Activated CD4-positive, CD25-positive, alpha-beta regulatory T cell treated with anti-CD3 and anti-CD28 coated beads, Interleukin-2, amount 50 U/mL, for 24 hours (primary cell): ENCODE data around the gene TAF6.

ENCODE experiments used
- ATAC-seq, 2 donors: fragments of 150-1000 bp; cut with Tn5 transposase; one replicate each; pipeline ENCODE4 v1.10.0; 2021; ENCODE audit warnings: mild to moderate bottlenecking in 1 of 2, moderate library complexity in 1 of 2

TAF6 gene

DNA sequence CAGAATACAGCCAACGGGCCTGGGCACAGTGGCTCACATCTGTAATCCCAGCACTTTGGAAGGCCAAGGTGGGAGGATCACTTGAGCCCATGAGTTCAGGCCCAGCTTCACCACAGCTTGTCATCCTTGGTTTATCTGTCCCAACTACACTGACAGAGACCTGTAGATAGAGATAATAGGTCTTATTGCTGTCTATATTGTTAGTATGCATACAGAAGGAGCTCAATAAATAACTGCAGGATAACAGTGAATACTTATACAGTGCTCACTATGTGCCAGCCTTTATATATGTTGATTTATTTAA is 1.5 kb upstream of the TAF6 start:
- no peak for ATAC-seq

DNA sequence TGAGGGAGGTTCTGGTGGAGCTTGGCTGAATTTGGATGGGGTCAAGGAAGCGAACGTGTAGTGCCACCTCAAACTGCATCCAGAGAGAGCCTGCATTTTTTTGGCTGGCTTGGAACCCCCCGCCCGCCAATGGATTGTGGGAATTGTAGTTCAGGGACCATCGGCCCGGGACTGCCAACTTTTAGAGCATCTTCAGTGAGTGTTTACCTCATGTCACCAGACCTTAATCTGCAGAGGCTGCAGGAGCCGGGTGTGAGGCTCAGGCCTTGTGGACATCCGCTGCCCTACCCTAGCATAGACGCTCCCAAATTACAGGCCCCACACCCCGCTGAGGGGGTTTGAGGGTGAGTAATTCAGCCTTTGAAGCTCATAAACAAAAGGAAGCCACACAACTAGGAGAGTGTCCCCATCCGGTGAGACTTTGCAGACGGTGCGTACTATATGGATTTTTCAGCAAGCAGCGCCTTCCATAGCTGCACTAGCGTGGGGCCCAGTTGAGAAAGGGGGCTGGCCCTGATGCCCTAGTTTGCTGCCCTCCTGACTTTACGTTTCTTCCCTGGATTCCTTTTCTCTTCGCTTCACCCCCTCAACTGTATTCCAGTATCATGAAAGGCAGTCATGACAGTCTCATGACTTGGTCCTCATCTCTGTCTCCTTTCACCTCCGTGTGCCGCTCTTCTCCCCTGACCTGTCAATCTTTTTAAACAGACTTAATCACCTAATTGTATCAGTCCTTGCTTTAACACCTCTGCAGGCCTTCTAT is 993 bp upstream of the TAF6 start:
- peak; percentile 55 to 68 for ATAC-seq

DNA sequence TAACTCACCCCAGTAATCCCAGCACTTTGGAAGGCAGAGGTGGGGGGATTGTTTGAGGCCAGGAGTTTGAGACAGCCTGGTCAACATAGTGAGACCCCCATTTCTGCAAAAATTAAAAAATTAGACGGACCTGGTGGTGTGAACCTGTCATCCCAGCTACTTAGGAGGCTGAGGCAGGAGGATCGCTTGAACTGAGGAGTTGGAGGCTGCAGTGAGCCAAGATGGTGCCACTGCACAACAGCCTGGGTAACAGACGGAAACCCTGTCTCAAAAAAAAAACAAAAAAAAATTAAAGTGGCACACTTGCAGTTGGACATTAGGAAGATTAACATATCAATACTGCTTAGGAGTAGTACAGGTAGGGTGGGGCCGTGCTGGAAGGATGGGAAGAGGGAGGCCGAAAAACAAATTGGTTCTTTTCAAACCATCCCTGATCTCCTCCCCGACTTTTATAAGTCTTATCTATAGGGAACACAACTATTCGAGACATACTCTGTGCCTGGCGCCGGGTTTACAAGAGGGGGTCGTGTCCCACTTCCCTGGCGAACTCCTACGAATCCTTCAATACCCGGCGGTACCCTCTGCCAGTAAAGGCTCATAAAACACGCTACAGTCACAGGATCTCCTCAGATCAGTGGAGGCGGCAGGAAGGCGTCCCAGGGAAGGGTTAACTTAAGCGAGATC is 628 bp downstream of the TAF6 start:
- ATAC-seq, result no peak

DNA sequence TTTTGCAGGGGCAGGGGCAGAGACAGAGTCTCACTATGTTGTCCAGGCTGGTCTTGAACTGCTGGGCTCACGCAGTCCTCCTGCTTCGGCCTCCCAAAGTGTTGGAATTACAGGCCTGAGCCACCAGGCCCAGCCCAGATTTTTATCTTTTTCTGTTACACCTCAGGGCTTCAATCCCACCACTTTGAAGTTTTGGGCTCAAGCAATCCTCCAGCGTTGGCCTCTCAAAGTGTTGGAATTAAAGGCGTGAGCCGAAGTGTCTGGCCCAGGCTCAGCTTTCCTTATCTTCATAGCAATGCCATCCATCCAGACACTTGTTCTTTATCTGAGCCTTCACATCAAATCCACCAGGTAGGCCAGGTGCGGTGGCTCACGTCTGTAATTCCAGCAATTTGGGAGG is 4.1 kb downstream of the TAF6 start:
- ATAC-seq, result no peak

DNA sequence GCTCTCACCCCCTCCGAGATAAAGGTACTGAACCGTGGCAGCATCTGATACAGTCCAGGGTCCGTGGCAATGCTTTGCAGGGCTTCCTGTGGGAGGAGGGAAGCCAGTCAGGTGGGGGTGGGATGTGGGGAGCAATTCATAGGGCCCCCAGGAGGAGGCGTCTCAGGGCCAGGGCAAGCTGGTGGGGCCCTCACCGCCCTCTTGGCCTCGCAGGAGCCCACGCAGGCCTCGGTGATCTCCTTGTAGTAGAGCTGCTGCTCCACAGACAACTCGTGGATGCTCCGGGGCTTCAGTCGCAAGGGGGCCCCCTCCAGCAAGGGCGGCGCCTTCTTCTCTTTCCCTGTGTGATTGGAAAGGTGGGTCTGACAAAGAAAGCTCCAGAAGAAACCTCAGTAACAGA is 7.2 kb downstream of the TAF6 start:
- ATAC-seq, result no peak

DNA sequence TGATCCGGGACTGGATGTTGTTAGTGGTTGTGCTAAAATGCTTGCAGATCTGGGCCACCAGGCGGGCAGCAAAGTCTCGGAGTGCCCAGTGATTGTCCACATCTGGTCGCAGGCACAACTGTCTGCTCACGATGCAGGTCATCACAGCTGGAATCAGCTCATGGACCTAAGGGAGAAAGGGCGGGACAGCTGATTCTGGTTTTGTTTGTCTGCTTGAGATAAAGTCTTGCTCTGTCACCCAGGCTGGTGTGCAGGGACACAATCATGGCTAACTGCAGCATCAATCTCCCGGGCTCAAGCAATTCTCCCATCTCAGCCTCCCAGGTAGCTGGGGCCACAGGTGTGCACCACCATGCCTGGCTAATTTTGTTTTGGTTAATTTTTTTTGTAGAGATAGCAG is 8.0 kb downstream of the TAF6 start:
- no peak for ATAC-seq

DNA sequence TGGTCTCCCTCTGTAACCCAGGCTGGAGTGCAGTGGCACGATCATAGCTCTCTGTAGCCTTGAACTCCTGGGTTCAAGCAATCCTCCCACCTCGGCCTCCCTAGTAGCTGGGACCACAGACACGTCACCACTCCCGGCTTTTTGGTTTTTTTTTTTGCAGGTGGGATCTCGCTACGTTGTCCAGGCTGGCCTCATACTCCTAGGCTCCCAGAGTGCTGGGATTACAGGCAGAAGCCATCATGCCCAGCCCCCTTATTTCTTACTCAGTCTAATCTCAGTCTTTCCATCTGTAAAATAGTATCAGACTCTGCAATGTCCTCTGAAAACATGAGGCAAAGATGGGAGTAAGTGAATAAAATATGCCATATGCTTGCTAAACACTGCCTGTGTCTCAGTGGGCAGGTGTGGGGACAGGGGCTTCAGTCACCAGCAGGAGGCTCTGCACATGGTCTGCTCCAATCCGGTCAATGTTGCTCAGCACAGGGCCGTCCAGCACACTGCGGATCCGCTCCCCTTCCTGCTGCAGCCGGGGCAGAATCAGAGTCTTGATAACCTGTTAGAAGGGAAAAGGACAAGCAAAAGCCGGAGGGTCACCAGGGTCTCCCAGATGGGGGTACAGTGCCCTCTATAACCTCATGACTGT is 9.5 kb downstream of the TAF6 start:
- no peak for ATAC-seq

DNA sequence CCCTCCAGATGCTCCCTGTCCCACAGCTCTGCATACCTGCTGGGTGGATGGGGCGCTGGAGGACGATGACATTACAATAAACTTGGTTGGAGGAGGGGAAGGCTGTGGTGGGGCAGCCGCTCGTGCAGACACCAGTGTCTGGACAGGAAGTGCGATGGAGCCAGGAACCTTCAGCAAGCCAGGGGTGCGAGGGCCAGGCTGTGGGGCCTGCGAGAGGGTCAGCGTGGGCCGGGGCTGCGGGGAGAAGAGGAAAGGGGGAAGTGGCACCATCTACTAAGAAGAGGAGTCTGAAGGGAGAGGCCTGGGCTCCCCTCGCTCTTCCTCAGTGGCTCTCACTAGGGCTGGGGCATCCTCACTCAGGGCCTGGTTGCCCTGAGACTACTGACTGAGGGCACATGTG is 11.3 kb downstream of the TAF6 start:
- no peak for ATAC-seq

DNA sequence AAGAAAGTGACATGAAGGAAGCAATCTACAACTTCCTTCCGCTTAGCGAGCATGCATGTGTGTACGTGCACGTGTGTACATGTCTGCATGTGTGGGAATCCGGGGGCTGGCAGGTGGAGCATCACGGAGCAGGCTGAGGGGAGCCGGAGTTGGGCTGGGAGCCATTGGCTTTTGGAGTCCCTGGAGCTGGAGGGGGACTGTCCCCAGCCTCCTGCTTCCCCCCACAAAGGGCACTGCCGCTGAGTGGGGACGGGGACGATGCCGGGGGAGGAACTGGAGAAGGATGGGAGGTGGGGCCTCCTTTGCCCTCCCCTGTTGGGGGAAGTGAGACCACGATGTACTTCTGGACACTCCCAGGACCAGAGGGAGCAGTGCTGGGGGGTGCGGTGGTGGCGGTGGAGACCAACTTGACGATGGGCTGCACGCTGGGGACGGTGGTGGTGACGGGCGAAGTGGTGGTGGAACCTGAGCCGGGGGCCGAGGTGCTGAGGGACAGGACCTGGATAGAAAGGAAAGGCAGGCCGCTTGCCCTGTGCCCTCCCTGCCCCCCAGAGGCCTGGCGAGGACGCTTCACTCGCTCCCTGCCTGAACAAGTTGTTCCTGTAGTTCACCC is 11.9 kb downstream of the TAF6 start:
- ATAC-seq, result no peak

DNA sequence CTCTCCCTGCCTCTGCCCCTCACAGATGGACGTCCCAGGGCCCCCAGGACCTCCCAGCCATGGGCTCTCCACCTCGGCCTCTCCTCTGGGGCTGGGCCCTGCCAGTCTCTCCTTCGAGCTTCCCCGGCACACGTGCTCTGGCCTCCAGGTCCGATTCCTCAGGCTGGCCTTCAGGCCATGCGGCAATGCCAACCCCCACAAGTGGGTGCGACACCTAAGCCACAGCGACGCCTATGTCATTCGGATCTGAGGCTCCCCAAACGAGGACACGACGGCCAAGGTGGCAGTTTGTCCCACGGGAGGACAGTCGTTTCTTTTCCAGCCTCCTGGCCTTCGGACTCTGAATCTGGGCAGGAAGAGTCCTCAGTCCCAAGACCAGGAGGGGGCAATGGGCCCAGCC is 12.5 kb downstream of the TAF6 start:
- no peak for ATAC-seq

DNA sequence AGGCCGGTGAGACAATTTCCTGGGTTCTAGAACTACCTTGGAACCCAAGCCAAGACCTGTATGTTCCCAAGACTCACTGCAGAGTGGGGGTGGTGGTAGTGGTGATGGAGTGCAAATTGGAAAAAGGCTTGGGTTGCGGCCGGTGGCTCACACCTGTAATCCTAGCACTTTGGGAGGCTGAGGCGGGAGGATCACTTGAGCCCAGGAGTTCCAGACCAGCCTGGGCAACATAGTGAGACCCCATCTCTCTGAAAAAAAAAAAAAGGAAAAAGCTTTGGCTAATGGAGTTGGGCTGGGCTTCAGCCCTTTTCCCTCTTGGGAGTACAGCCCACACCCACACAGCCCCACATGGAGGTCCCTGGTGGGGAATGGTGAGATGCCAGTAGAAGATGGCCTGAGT is 13.6 kb downstream of the TAF6 start:
- ATAC-seq, result no peak

DNA sequence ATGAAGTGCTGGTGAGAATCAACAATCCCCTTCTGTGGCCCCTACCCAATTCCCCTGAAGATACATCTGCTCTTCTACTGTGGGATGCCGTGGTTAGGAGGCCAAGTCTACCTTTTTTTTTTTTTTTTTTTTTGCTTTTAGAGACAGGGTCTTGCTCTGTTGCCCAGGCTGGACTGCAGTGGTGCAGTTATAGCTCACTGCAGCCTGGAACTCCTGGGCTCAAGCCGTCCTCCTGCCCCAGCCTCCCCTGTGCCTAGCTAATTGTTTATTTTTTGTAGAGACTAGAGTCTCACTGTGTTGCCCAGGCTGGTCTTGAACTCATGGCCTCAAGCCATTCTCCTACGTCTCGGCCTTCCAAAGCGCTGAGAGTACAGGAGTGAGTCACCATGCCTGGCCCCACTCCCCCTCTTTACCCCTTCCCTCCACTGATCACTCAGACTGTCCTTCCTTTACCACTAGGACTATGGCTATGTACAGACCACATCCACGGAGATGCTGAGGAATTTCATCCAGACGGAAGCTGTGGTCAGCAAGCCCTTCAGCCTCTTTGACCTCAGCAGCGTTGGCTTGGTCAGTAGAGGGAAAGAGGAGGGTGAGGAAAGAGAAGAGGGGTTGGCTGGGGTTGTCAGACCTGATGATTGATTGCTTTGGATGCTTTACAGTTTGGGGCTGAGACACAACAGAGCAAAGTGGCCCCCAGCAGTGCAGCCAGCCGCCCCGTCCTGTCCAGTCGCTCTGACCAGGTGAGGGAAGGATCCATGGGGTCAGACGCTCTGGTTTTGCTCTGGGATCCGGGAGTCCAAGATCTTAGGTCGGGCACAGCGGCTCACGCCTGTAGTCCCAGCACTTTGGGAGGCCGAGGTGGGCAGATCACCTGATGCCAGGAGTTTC is 16.0 kb downstream of the TAF6 start:
- ATAC-seq, result no peak

DNA sequence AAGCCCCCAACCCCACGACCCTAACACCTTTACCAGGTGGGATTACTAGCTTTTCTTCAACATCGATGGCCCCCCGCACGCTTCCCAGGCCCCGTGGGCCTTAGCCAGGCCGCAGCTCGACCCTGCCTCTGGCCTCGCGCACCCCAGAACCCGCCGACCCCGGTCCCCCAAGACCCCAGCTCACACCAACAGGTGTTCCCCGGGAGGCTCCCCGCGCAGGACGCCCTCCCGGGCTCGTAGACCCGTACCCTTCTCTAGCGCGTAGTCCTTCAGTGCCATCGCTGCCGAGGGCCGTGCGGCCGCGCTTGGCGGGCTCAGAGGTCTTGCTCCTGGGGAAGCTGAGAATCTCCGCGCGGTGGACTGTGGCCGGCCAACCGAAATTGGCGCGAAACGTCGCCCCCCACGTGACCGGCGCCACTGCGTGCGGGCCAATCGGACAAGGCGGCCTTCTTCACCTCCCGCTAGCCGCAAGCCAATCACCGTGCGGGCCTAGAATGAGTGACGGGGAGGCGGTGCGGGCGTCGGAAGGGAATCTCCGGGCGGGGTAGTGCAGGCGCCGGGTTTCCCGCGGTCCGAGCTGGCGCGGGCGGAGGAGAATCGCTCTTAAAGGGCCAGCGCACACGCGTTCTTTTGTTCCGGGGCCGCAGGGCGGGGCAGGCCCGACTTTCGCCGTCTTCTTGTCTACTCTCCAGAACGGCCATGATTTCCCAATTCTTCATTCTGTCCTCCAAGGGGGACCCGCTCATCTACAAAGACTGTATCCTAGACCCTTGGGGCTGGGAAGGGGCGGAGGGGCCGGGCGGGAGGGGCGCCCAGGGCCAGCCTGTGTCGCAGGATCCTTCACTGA is 17.9 kb downstream of the TAF6 start, which contains the start of the genes AP4M1 and MCM7:
TSS of gene AP4M1 (plus strand) at position 628 of the 847 bp plus-strand sequence. CDS start at position 700, 72 bp downstream.
TSS of gene MCM7 (minus strand) at position 382 of the 847 bp plus-strand sequence. CDS start at position 279, 103 bp downstream.
- ATAC-seq, result peak; percentile 92

DNA sequence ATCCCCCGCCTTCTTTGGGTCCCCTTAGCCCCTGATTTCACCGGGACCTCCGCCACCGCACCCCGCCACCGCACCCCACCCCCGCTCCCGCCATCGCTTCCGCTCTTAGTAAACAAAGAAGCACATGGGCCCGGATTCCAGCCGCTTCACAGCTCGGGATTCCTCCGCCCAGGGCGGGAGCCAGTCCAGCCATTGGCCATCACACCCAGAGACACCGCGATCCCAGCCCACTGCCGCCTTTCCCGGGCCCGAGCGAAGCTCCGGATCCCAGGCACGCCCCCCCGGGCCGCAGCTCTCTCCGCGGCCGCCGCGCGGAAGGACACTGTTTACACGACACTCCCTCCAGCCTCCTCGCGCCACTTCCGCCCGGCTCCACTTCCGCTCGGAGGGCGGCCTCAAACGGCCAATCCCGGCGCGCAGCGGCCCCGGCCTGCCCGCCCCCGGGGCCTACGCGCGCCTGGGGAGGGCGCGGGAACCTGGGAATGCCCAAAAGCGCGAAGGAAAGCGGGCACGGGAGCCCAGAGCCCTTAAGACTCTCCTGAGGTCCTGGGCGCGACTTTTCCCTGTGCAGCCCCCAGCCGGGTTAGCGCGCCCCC is 18.6 kb downstream of the TAF6 start:
- peak; percentile 75 to 77 for ATAC-seq

DNA sequence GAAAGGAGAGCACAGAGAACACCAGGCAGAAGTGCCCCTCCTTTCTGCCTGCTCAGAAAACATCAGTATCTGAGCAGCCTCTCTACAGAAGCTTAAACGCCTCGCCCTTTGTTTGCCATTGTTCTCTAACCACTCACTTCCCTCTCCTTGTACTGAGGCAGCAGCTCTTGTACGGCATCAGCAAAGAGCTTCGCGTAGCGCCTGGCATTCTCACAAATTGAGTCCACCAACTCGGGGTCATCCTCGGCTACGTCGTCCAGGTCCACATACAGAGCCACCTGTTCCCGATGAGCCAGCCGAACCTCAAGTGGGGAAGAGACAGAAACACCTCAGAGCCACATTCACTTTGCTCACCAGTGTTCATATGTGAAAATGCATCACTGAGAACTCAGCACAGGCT is 19.7 kb downstream of the TAF6 start:
- ATAC-seq, result no peak

DNA sequence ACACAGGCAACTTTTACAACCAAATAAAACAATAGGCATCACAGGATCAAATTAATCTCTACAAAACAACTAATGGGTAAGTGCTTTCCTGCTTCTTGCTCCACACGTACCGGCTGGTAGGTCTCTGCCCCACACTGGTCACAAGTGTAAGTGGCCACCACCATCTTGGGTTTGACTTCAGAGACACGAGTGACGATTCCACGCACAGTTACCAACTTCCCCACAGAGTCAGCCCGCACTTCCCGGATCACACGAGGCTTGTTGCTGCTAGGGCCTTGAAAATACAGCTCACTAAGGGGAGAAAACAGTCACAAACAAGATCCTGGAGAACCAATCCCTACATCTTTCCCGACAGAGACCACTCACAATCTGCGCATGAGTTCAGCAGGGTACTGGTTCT is 20.2 kb downstream of the TAF6 start:
- ATAC-seq, result no peak

DNA sequence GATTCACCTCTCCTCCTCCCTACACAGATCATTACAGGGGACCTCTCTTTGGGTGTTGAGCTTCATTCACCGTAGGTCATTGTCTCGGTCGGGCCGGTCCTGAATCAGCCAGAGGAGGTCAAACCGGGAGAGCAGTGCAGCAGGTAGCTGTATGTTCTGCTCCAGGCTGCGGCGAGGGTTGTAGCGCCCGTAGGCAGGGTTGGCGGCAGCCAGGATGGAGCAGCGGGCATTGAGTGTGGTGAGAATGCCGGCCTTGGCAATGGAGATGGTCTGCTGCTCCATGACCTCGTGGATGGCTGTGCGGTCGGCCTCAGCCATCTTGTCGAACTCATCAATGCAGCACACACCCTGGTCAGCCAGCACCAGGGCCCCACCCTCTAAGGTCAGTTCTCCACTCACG is 23.5 kb downstream of the TAF6 start:
- no peak for ATAC-seq

DNA sequence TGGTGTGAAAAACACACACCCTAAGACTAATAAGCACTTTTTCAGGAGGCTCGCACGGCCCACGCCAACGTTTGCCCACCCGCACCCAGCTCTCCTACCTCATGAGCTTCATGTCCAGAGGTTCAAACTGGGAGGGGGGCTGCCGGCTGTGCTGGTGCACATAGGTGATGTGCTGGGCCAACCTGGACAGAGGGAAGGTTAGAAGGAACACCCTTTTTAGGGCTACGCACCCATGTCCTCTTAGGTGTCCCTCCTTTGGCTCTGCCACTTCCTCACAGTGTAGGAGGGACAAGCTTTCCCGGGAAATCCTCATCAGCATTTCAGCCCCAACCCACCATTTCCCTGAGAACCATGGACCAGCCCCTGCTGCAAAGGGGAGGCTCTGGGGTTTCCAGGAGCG is 23.9 kb downstream of the TAF6 start:
- no peak for ATAC-seq

DNA sequence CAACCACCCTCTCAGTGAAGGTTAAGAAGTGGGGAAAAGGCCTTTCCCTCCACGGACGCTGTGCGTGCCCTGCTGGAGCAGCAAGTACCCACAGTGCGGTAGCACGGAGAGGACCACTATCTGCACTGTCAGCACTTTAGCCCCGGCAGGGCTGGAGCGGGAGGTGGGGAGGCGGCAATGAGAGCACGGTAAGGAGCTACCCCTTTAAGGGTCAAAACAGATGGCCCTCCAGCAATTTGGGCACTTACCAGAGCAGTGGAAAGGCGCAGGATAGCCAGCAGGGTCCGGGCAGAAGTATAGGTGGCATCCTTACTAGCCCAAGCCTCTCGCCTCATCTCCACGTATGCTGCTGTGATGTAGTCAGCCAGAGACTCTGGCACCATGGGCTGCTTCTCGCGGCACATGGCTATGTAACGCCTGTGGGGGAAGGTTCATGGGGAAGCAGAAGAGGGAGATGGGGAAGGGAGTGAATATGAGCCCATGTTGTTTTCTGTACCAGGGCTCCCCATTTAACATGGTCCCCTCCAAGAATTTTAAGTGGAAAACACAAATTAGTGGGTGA is 25.2 kb downstream of the TAF6 start:
- no peak for ATAC-seq

DNA sequence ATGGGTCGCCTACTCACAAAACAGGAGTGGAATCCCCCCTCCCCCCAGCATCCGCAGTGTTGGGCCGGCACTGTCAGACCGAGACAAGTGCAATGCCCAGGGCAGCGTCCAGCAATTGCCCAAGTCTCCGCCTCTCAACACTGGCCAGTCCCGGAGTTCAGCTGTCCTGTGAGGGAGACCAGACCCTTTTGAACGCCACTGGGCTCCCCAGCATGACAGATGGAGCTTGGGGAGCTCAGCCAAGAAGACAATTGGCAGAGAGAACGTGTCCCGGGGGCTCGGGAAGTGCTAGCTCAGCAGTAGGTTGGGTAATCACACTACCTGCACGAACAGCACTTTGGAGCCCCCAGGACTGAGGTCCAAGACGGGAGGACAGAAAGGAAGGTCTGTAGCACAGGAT is 25.7 kb downstream of the TAF6 start:
- no peak for ATAC-seq

DNA sequence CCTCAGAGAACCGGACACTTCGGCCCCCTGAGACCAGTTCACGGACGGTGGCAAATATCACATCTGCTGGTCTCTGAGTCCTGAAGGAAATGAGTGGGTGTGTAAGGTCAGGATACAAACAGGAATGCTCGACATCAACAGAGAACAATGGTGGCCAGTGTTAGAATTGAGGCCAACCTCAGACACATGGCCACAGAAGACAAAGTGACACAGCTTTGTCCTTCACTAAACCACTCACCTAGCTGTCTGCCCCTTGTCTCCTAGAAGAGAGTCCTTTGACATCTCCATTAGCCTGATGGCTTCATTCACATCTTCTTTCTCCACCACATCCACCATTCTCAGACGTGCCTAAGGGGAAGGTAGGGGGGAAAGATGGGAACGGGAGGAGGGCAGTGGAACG is 26.1 kb downstream of the TAF6 start:
- no peak for ATAC-seq
